Astrocyte (in vitro differentiated cells and primary cell): ENCODE data around the gene TOR1A.
"Not testable (repeated sequence)": the region's sequence is repeated elsewhere in the genome, so short reads cannot be mapped to it uniquely, and the experiment has no call there.

Experiments
- EZH2 ChIP-seq: IDR thresholded peaks from 2 replicates; pipeline ENCODE4 v1.6.1; 2012; ENCODE audit warnings: mild to moderate bottlenecking, low read length, inconsistent platforms; ENCODE audit not compliant: insufficient read depth
- TF ChIP-seq, protein P1 (sequence below): IDR thresholded peaks from 2 replicates; pipeline ENCODE4 v1.5.1; 2011; ENCODE audit warnings: low read depth, mild to moderate bottlenecking, inconsistent platforms, low read length, moderate library complexity; ENCODE audit not compliant: insufficient read depth

DNA sequence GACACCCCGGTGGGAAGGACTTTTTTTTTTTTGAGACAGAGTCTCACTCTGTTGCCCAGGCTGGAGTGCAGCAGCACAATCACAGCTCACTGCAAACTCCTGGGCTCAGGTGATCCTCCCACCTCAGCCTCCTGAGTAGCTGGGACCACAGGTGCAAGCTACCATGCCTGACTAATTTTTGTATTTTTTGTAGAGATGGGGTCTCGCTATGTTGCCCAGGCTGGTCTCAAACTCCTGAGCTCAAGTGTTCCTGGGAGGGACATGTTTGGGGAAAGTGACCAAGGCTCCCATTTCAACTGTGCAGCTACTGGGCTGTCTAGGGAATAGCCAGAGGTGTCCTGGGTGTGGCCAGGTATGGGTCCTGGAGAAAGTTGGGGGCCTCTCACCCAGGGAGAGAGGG, 27.9 kb downstream of the TOR1A start:
- TF ChIP-seq, protein P1, sequence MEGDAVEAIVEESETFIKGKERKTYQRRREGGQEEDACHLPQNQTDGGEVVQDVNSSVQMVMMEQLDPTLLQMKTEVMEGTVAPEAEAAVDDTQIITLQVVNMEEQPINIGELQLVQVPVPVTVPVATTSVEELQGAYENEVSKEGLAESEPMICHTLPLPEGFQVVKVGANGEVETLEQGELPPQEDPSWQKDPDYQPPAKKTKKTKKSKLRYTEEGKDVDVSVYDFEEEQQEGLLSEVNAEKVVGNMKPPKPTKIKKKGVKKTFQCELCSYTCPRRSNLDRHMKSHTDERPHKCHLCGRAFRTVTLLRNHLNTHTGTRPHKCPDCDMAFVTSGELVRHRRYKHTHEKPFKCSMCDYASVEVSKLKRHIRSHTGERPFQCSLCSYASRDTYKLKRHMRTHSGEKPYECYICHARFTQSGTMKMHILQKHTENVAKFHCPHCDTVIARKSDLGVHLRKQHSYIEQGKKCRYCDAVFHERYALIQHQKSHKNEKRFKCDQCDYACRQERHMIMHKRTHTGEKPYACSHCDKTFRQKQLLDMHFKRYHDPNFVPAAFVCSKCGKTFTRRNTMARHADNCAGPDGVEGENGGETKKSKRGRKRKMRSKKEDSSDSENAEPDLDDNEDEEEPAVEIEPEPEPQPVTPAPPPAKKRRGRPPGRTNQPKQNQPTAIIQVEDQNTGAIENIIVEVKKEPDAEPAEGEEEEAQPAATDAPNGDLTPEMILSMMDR: not testable (repeated sequence)
- TF ChIP-seq EZH2: not testable (repeated sequence)
